DND-41 (cell line): ENCODE measurements around the gene NEK7.

Experiments used
- EZH2 ChIP-seq: IDR thresholded peaks from 3 replicates; pipeline ENCODE4 v1.6.1; 2012; ENCODE audit warnings: borderline replicate concordance, low read depth, mild to moderate bottlenecking, moderate library complexity, low read length, inconsistent platforms; ENCODE audit not compliant: severe bottlenecking
- TF ChIP-seq, protein P1 (sequence below): IDR thresholded peaks from 2 replicates; pipeline ENCODE4 v1.5.1; 2012; ENCODE audit warnings: borderline replicate concordance, low read length, moderate library complexity, mild to moderate bottlenecking; ENCODE audit not compliant: poor library complexity, severe bottlenecking; ENCODE audit errors: extremely low read depth

GRCh38 chr1:198212126-198212525 is 55.3 kb downstream of the NEK7 start:
- TF ChIP-seq, protein P1, sequence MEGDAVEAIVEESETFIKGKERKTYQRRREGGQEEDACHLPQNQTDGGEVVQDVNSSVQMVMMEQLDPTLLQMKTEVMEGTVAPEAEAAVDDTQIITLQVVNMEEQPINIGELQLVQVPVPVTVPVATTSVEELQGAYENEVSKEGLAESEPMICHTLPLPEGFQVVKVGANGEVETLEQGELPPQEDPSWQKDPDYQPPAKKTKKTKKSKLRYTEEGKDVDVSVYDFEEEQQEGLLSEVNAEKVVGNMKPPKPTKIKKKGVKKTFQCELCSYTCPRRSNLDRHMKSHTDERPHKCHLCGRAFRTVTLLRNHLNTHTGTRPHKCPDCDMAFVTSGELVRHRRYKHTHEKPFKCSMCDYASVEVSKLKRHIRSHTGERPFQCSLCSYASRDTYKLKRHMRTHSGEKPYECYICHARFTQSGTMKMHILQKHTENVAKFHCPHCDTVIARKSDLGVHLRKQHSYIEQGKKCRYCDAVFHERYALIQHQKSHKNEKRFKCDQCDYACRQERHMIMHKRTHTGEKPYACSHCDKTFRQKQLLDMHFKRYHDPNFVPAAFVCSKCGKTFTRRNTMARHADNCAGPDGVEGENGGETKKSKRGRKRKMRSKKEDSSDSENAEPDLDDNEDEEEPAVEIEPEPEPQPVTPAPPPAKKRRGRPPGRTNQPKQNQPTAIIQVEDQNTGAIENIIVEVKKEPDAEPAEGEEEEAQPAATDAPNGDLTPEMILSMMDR, result no peak
- TF ChIP-seq EZH2, result no peak
